SK-N-SH (cell line): Measurements from ENCODE around the gene PDXDC1. TPM values are rescaled to one million over a fixed set of nuclear protein-coding genes. Genes with fewer than 3 reads are reported as not detected.

Experiments used
- CTCF ChIA-PET: fragments of 300-600, 350-600 bp; formaldehyde crosslinking; extraction: SDS; loops from one replicate; lab custom pipeline; 2021; lab: Yijun Ruan, JAX
- POLR2A ChIA-PET: fragments of 350-600 bp; sonication (Branson Sonifier 250); formaldehyde crosslinking; extraction: SDS; loops from one replicate; lab custom pipeline; 2020; ENCODE audit warnings: antibody characterized with exemption, inconsistent platforms; lab: Yijun Ruan, JAX
- DNase-seq: peaks from one replicate; pipeline ENCODE4 v3.0.0; 2012
- H2AFZ ChIP-seq: fragments of 200-600 bp; sonication (generic); 2 replicates; pipeline ENCODE4 v1.8.1; 2016; ENCODE audit warnings: antibody characterized with exemption, mild to moderate bottlenecking, low read depth
- H3F3A ChIP-seq: fragments of 200-600 bp; sonication (generic); replicated peaks from 2 replicates; pipeline ENCODE3; 2016; ENCODE audit warnings: antibody characterized with exemption, mild to moderate bottlenecking; ENCODE audit not compliant: insufficient read depth
- H3K27ac ChIP-seq, 2 experiments: fragments of 200-500 bp in 1 of 2; fragments of 200-600 bp in 1 of 2; sonication (Bioruptor generic) in 1 of 2; sonication (generic), shearing (Covaris generic) in 1 of 2; 2 replicates each; pipeline versions ENCODE4 v1.5.1 to v1.6.1; 2014 to 2016; ENCODE audit warnings: low read depth in 2 of 2, inconsistent platforms in 1 of 2, low read length in 1 of 2, mild to moderate bottlenecking in 1 of 2, mixed read lengths in 1 of 2
- H3K27me3 ChIP-seq: fragments of 200-600 bp; sonication (generic), shearing (Covaris generic); 2 replicates; pipeline ENCODE4 v1.6.1; 2016; ENCODE audit warnings: mixed run types; ENCODE audit not compliant: insufficient read depth
- H3K36me3 ChIP-seq, 2 experiments: fragments of 200-500 bp in 1 of 2; fragments of 200-600 bp in 1 of 2; sonication (Bioruptor generic) in 1 of 2; sonication (generic) in 1 of 2; replicated peaks in 1 of 2; 2 replicates each; pipeline versions ENCODE3 to v1.5.1; 2014 to 2016; ENCODE audit warnings: low read length in 1 of 2, mild to moderate bottlenecking in 1 of 2; ENCODE audit not compliant: insufficient read depth in 2 of 2, control insufficient read depth in 1 of 2
- H3K4me1 ChIP-seq, 2 experiments: fragments of 200-500 bp in 1 of 2; fragments of 200-600 bp in 1 of 2; sonication (Bioruptor generic) in 1 of 2; sonication (generic), shearing (Covaris generic) in 1 of 2; 2 replicates each; pipeline versions ENCODE4 v1.5.1 to v1.6.1; 2014 to 2016; ENCODE audit warnings: low read depth in 1 of 2, low read length in 1 of 2, mixed run types in 1 of 2; ENCODE audit not compliant: insufficient read depth in 2 of 2, control insufficient read depth in 1 of 2
- H3K4me2 ChIP-seq: fragments of 200-600 bp; sonication (generic), shearing (Covaris generic); 2 replicates; pipeline ENCODE4 v1.6.1; 2017; ENCODE audit warnings: mixed run types
- H3K4me3 ChIP-seq, 2 experiments: fragments of 200-500 bp in 1 of 2; fragments of 200-600 bp in 1 of 2; sonication (Bioruptor generic) in 1 of 2; sonication (generic), shearing (Covaris generic) in 1 of 2; 2 replicates each; pipeline versions ENCODE4 v1.5.1 to v1.8.1; 2014 to 2016; ENCODE audit warnings: low read depth in 2 of 2, inconsistent platforms in 1 of 2, low read length in 1 of 2, mild to moderate bottlenecking in 1 of 2, mixed read lengths in 1 of 2, moderate library complexity in 1 of 2
- H3K79me2 ChIP-seq: fragments of 200-600 bp; sonication (generic); 2 replicates; pipeline ENCODE4 v1.8.1; 2017; ENCODE audit warnings: mild to moderate bottlenecking; ENCODE audit not compliant: insufficient read depth
- H3K9ac ChIP-seq: fragments of 200-600 bp; sonication (generic); 2 replicates; pipeline ENCODE4 v1.6.1; 2017; ENCODE audit warnings: mixed run types
- H3K9me2 ChIP-seq: fragments of 200-600 bp; sonication (generic); 2 replicates; pipeline ENCODE4 v1.6.1; 2017; ENCODE audit warnings: mixed run types
- H3K9me3 ChIP-seq: fragments of 200-600 bp; sonication (generic); 2 replicates; pipeline ENCODE4 v1.6.1; 2017; ENCODE audit warnings: mixed run types, mild to moderate bottlenecking, moderate library complexity
- H4K20me1 ChIP-seq: fragments of 200-600 bp; sonication (generic); 2 replicates; pipeline ENCODE4 v1.6.1; 2017; ENCODE audit warnings: mild to moderate bottlenecking, mixed run types; ENCODE audit not compliant: insufficient read depth
- CHD2 ChIP-seq: fragments of 150-350 bp; IDR thresholded peaks from 2 replicates; pipeline ENCODE4 v1.6.1; 2018; ENCODE audit warnings: low read length; ENCODE audit not compliant: partially characterized antibody
- ELF1 ChIP-seq: IDR thresholded peaks from 2 replicates; pipeline ENCODE4 v1.4.0; 2012
- EP300 ChIP-seq, 2 experiments: IDR thresholded peaks; 2 replicates each; pipeline versions ENCODE4 v1.4.0 to v1.6.1; 2012; ENCODE audit warnings: borderline replicate concordance in 1 of 2, low read depth in 1 of 2, low read length in 1 of 2
- FOXJ3 ChIP-seq: sonication (generic); formaldehyde crosslinking; IDR thresholded peaks from 2 replicates; pipeline ENCODE4 v1.5.1; 2020; ENCODE audit warnings: mild to moderate bottlenecking, missing genetic modification reagents
- FOXM1 ChIP-seq: IDR thresholded peaks from 2 replicates; pipeline ENCODE4 v1.4.0; 2012; ENCODE audit warnings: low read depth, mild to moderate bottlenecking
- GABPA ChIP-seq: IDR thresholded peaks from 2 replicates; pipeline ENCODE4 v1.4.0; 2012; ENCODE audit warnings: low read depth, mild to moderate bottlenecking
- JUND ChIP-seq: IDR thresholded peaks from 2 replicates; pipeline ENCODE4 v1.4.0; 2012
- MEF2A ChIP-seq: IDR thresholded peaks from 2 replicates; pipeline ENCODE4 v1.4.0; 2012; ENCODE audit warnings: low read depth, borderline replicate concordance
- MXI1 ChIP-seq: IDR thresholded peaks from 2 replicates; pipeline ENCODE4 v1.6.1; 2012; ENCODE audit warnings: mild to moderate bottlenecking, low read depth, low read length, improper control_type of control experiment
- NRF1 ChIP-seq: IDR thresholded peaks from 2 replicates; pipeline ENCODE4 v1.6.1; 2012; ENCODE audit warnings: low read depth, mild to moderate bottlenecking, low read length
- TCF12 ChIP-seq: IDR thresholded peaks from 2 replicates; pipeline ENCODE4 v1.4.0; 2012
- YY1 ChIP-seq: IDR thresholded peaks from 2 replicates; pipeline ENCODE4 v1.4.0; 2012; ENCODE audit warnings: low read depth, mild to moderate bottlenecking
- WGBS: methylation state at CpG from one replicate; pipeline ENCODE4 v1.1.6; 2017; ENCODE audit warnings: low lambda C conversion rate; 5-methylcytosine and 5-hydroxymethylcytosine counted together
- polyA plus RNA-seq, 3 experiments: library from polyadenylated mRNA; depleted of rRNA; stranded (reverse); fragments of >200 nt; gene quantifications; 2 replicates each; pipeline ENCODE4 v1.2.3, GENCODE V29; 2012
- TF ChIP-seq, protein P1 (sequence below): IDR thresholded peaks from 2 replicates; pipeline ENCODE4 v1.4.0; 2012; ENCODE audit warnings: low read depth
- TF ChIP-seq, protein P2 (sequence below): fragments of 150-350 bp; IDR thresholded peaks from 2 replicates; pipeline ENCODE4 v1.6.1; 2017; ENCODE audit warnings: antibody characterized with exemption, low read length, low read depth, borderline replicate concordance
- TF ChIP-seq, protein P3 (sequence below): fragments of 200-600 bp; sonication (generic); IDR thresholded peaks from 2 replicates; pipeline ENCODE4 v1.6.1; 2017; ENCODE audit warnings: antibody characterized with exemption, mild to moderate bottlenecking, moderate library complexity
- TF ChIP-seq, protein P4 (sequence below): IDR thresholded peaks from 2 replicates; pipeline ENCODE4 v1.6.1; 2012; ENCODE audit warnings: mild to moderate bottlenecking, low read depth, low read length, moderate library complexity

The PDXDC1 gene
- polyA plus RNA-seq, 1 of the 3 experiments (the other 2 are of a cell fraction): 37.4 TPM

DNA sequence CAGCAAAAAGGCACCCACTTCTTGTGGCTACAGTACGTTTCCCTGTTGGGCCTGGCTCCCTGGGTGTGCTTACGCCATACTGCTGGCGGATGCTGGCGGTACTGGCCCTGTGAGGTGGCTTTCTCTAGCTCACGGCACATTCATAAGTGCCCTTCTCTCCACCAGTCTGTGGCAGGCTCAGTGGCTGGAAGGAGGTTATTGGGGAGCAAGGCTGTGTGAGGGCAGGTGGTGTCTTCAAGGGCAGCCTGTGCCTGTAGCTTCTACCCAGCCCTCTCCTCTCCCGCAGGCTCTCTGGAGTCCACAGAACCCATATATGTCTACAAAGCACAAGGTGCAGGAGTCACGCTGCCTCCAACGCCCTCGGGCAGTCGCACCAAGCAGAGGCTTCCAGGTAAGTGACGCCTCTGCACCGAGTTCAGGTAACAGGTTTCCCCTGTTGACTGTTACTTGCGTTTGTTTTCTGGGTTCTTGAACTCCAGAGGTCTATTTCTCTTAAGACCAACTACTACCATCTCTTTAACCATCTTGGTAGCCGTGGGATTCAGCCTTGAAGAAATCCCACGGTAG is 60.4 kb downstream of the PDXDC1 start:
- Histone ChIP-seq H3K9me2 (no peaks in the 10 kb centered on the region), H3K9me3 (no peaks in the 10 kb centered on the region), H3K36me3 (peaks cover 57 to 87% of the 10 kb centered on the region in 2 experiments), H3F3A (peaks cover 4% of the 10 kb centered on the region), H2AFZ (no peak overlapping the region), H3K4me3 (no peak overlapping the region), H3K27ac (no peak overlapping the region), H3K27me3 (no peaks in the 10 kb centered on the region), H3K4me2 (no peak overlapping the region)
- DNase-seq: no peak
- ChIA-PET CTCF (no interaction called here), POLR2A (interaction anchor here (0.6 kb wide), 1 partner anchor 18 kb away, joined by 3 read pairs; no protein-coding TSS in a partner anchor)
- 92% methylated on average over 15 of the region's 15 CpGs for WGBS
- TF ChIP-seq MEF2A (no peak), EP300 (IDR thresholded peaks at IDR 0.05; ENCODE audit: borderline replicate concordance in 1 of 2, low read depth in 1 of 2, low read length in 1 of 2) (no peak)
- TF ChIP-seq, all 33 proteins: peak for 0
- Histone ChIP-seq H3K9ac (no peak overlapping the region), H3K79me2 (no peaks in the 10 kb centered on the region), H4K20me1 (no peaks in the 10 kb centered on the region), H3K4me1 (peaks cover 0 to 18% of the 10 kb centered on the region in 2 experiments; a peak in 2 of 4 replicates)

DNA sequence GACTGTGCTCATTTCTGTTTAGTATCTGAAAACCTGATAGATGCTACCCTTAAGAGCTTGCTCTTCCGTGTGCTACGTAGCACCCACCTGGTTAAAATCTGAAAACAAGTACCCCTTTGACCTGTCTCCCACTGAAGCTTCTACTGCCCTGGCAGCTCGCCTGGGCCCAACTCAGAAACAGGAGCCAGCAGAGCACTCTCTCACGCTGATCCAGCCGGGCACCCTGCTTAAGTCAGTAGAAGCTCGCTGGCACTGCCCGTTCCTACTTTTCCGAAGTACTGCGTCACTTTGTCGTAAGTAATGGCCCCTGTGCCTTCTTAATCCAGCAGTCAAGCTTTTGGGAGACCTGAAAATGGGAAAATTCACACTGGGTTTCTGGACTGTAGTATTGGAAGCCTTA is 62.2 kb downstream of the PDXDC1 start:
- TF ChIP-seq YY1 (no peak), MEF2A (no peak), MXI1 (no peak), ELF1 (no peak)
- TF ChIP-seq, protein P1, sequence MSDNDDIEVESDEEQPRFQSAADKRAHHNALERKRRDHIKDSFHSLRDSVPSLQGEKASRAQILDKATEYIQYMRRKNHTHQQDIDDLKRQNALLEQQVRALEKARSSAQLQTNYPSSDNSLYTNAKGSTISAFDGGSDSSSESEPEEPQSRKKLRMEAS: no peak
- TF ChIP-seq, protein P2, sequence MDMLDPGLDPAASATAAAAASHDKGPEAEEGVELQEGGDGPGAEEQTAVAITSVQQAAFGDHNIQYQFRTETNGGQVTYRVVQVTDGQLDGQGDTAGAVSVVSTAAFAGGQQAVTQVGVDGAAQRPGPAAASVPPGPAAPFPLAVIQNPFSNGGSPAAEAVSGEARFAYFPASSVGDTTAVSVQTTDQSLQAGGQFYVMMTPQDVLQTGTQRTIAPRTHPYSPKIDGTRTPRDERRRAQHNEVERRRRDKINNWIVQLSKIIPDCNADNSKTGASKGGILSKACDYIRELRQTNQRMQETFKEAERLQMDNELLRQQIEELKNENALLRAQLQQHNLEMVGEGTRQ: no peak
- Histone ChIP-seq H3K9me3 (no peaks in the 10 kb centered on the region), H3K36me3 (peaks cover 57 to 90% of the 10 kb centered on the region in 2 experiments), H3K27me3 (no peaks in the 10 kb centered on the region), H3K79me2 (peaks cover 3% of the 10 kb centered on the region; the same call in 1 of the 2 replicates), H3K4me3 (no peak overlapping the region), H3K9ac (no peak overlapping the region), H3K4me1 (peaks cover 0 to 18% of the 10 kb centered on the region in 2 experiments; a peak in 2 of 4 replicates), H4K20me1 (no peaks in the 10 kb centered on the region), H3F3A (peaks cover 4% of the 10 kb centered on the region), H3K27ac (no peak overlapping the region), H3K4me2 (no peak overlapping the region), H2AFZ (no peak overlapping the region), H3K9me2 (no peaks in the 10 kb centered on the region)
- 100% methylated on average over 7 of the region's 10 CpGs for WGBS
- ChIA-PET POLR2A (no interaction called here), CTCF (interaction anchor here (0.8 to 1.1 kb wide), 2 partner anchors 14 to 19 kb away, joined by 3 to 5 read pairs; partner anchors contain the start of gene NTAN1)
- DNase-seq: no peak

DNA sequence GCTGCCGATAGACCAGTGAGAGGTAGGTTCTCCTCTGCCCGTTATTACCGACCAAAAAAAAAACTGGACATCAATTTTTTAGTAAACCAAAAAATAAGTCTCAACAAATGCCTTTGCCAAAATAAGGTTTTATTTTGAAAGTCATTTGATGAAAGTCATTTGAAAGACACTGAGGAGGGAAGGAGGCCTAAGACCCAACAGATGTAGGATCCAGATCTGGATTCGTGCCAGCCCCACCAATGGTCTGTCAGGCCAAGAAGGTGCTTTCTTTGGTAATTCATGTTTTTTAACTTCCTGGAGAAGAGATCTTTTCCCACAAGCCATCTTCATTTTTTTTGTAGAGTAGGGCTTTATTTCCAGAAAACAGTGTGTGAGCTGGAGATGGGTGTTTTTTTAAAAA is 62.9 kb downstream of the PDXDC1 start:
- H3K79me2 ChIP-seq: peaks cover 5% of the 10 kb centered on the region; the same call in 1 of the 2 replicates
- WGBS: 89% methylated on average over 4 of the region's 4 CpGs
- TF ChIP-seq, protein P3, sequence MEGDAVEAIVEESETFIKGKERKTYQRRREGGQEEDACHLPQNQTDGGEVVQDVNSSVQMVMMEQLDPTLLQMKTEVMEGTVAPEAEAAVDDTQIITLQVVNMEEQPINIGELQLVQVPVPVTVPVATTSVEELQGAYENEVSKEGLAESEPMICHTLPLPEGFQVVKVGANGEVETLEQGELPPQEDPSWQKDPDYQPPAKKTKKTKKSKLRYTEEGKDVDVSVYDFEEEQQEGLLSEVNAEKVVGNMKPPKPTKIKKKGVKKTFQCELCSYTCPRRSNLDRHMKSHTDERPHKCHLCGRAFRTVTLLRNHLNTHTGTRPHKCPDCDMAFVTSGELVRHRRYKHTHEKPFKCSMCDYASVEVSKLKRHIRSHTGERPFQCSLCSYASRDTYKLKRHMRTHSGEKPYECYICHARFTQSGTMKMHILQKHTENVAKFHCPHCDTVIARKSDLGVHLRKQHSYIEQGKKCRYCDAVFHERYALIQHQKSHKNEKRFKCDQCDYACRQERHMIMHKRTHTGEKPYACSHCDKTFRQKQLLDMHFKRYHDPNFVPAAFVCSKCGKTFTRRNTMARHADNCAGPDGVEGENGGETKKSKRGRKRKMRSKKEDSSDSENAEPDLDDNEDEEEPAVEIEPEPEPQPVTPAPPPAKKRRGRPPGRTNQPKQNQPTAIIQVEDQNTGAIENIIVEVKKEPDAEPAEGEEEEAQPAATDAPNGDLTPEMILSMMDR: no peak
- TF ChIP-seq TCF12 (no peak), FOXM1 (no peak), NRF1 (no peak), JUND (no peak), CHD2 (no peak), MXI1 (no peak), GABPA (no peak), FOXJ3 (CRISPR knock-in tag) (no peak)
- TF ChIP-seq, protein P4, sequence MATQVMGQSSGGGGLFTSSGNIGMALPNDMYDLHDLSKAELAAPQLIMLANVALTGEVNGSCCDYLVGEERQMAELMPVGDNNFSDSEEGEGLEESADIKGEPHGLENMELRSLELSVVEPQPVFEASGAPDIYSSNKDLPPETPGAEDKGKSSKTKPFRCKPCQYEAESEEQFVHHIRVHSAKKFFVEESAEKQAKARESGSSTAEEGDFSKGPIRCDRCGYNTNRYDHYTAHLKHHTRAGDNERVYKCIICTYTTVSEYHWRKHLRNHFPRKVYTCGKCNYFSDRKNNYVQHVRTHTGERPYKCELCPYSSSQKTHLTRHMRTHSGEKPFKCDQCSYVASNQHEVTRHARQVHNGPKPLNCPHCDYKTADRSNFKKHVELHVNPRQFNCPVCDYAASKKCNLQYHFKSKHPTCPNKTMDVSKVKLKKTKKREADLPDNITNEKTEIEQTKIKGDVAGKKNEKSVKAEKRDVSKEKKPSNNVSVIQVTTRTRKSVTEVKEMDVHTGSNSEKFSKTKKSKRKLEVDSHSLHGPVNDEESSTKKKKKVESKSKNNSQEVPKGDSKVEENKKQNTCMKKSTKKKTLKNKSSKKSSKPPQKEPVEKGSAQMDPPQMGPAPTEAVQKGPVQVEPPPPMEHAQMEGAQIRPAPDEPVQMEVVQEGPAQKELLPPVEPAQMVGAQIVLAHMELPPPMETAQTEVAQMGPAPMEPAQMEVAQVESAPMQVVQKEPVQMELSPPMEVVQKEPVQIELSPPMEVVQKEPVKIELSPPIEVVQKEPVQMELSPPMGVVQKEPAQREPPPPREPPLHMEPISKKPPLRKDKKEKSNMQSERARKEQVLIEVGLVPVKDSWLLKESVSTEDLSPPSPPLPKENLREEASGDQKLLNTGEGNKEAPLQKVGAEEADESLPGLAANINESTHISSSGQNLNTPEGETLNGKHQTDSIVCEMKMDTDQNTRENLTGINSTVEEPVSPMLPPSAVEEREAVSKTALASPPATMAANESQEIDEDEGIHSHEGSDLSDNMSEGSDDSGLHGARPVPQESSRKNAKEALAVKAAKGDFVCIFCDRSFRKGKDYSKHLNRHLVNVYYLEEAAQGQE: no peak

More for the DNA sequence above, 62.9 kb downstream of the PDXDC1 start:
- no peaks in the 10 kb centered on the region for H3K9me2 ChIP-seq
- no peak overlapping the region for H3K9ac ChIP-seq
- peaks cover 0 to 15% of the 10 kb centered on the region in 2 experiments; a peak in 2 of 4 replicates for H3K4me1 ChIP-seq
- H3K9me3 ChIP-seq: no peaks in the 10 kb centered on the region
- H4K20me1 ChIP-seq: no peaks in the 10 kb centered on the region
- POLR2A ChIA-PET: no interaction called here
- H3K27ac ChIP-seq: no peak overlapping the region
- H3K27me3 ChIP-seq: no peaks in the 10 kb centered on the region
- H2AFZ ChIP-seq: no peak overlapping the region
- peaks cover 4% of the 10 kb centered on the region for H3F3A ChIP-seq
- DNase-seq: no peak
- CTCF ChIA-PET: interaction anchor here (1.1 kb wide), 1 partner anchor 12 kb away, joined by 3 read pairs; no protein-coding TSS in a partner anchor
- H3K4me2 ChIP-seq: no peak overlapping the region
- H3K4me3 ChIP-seq: no peak overlapping the region
- peaks cover 59 to 88% of the 10 kb centered on the region in 2 experiments for H3K36me3 ChIP-seq
